Erythroblast (primary cell): ENCODE data around the gene IGLL1.

ENCODE experiments used
- GATA1 ChIP-seq: IDR thresholded peaks from 2 replicates; pipeline ENCODE4 v1.6.1; 2011; ENCODE audit warnings: low read depth, mild to moderate bottlenecking, control low read depth, low read length, moderate library complexity
- POLR2A ChIP-seq: IDR thresholded peaks from 2 replicates; pipeline ENCODE4 v1.6.1; 2011; ENCODE audit warnings: mild to moderate bottlenecking, low read length

GRCh38 chr22:23583836-23584235, 3.7 kb upstream of the IGLL1 start:
- no peak for TF ChIP-seq POLR2A
- TF ChIP-seq GATA1, result no peak
